HTR-8/SVneo (cell line): ENCODE measurements around the gene ASF1B.
"Not testable (repeated sequence)": the region's sequence is repeated elsewhere in the genome, so short reads cannot be mapped to it uniquely, and the experiment has no call there.

Experiments used
- DNase-seq: peaks from one replicate; pipeline ENCODE4 v3.0.0; 2011; ENCODE audit warnings: low spot score, mixed read lengths; ENCODE audit not compliant: insufficient read length
- FAIRE-seq: peaks from 2 replicates; lab custom pipeline; 2011; peaks lifted over from hg19 to GRCh38; lab: Jason Lieb, UNC

ASF1B gene

GRCh38 chr19:14136509-14137281, at the start of gene ASF1B:
ASF1B (minus strand) TSS chr19:14136589; CDS start chr19:14136456, 133 bp downstream.
- FAIRE-seq (peak; percentile 93), DNase-seq (peak; percentile 99)

GRCh38 chr19:14185691-14186090, 49.3 kb upstream of the ASF1B start:
- peak; percentile 26 for FAIRE-seq
- DNase-seq, result not testable (repeated sequence)

GRCh38 chr19:14185158-14185557, 48.8 kb upstream of the ASF1B start:
- no peak for DNase-seq
- no peak for FAIRE-seq

- DNase-seq, result no peak
- FAIRE-seq, result no peak
Observed at GRCh38 chr19:14183741-14184350, 47.5 kb upstream of the ASF1B start.

- FAIRE-seq, result no peak
- DNase-seq, result no peak
Observed at GRCh38 chr19:14182476-14182875, 46.1 kb upstream of the ASF1B start.

- FAIRE-seq, result no peak
- no peak for DNase-seq
Observed at GRCh38 chr19:14181906-14182305, 45.5 kb upstream of the ASF1B start.

GRCh38 chr19:14181199-14181598, 44.8 kb upstream of the ASF1B start:
- FAIRE-seq, DNase-seq: not testable (repeated sequence)

- DNase-seq (no peak), FAIRE-seq (no peak)
Observed at GRCh38 chr19:14177496-14178074, 41.2 kb upstream of the ASF1B start.

GRCh38 chr19:14175351-14175792, 39.0 kb upstream of the ASF1B start:
- FAIRE-seq, result no peak

GRCh38 chr19:14174883-14175282, 38.5 kb upstream of the ASF1B start:
- FAIRE-seq (no peak), DNase-seq (no peak)

More at GRCh38 chr19:14175351-14175792, 39.0 kb upstream of the ASF1B start:
- no peak for DNase-seq

- DNase-seq (no peak), FAIRE-seq (no peak)
Observed at GRCh38 chr19:14168993-14169392, 32.6 kb upstream of the ASF1B start.

- peak; percentile 13 for FAIRE-seq
- no peak for DNase-seq
Observed at GRCh38 chr19:14168259-14168972, 32.0 kb upstream of the ASF1B start.

GRCh38 chr19:14167576-14168138, 31.3 kb upstream of the ASF1B start:
- no peak for FAIRE-seq
- no peak for DNase-seq

GRCh38 chr19:14166999-14167575, 30.7 kb upstream of the ASF1B start:
- DNase-seq (no peak), FAIRE-seq (no peak)

GRCh38 chr19:14165990-14166830, 29.8 kb upstream of the ASF1B start:
- DNase-seq (no peak), FAIRE-seq (no peak)

GRCh38 chr19:14164724-14165493, 28.5 kb upstream of the ASF1B start:
- FAIRE-seq, result no peak
- DNase-seq, result no peak

- DNase-seq, result no peak
- no peak for FAIRE-seq
Observed at GRCh38 chr19:14164082-14164481, 27.7 kb upstream of the ASF1B start.

- FAIRE-seq, result no peak
Observed at GRCh38 chr19:14162871-14163297, 26.5 kb upstream of the ASF1B start.

More at GRCh38 chr19:14162871-14163297, 26.5 kb upstream of the ASF1B start:
- DNase-seq, result no peak
